Parathyroid adenoma (tissue), 2 donors: ENCODE measurements around the gene TNS3.

Experiments
- H2AFZ ChIP-seq: fragments of 300-600 bp; sonication (generic); one replicate; pipeline ENCODE4 v1.7.0; 2017; ENCODE audit warnings: antibody characterized with exemption, mild to moderate bottlenecking
- H3K27ac ChIP-seq: fragments of 300-600 bp; sonication (generic); one replicate; pipeline ENCODE4 v1.7.0; 2017
- H3K27me3 ChIP-seq: fragments of 300-600 bp; sonication (generic); one replicate; pipeline ENCODE4 v1.7.0; 2017; ENCODE audit warnings: low read length; ENCODE audit not compliant: control insufficient read depth, insufficient read depth
- H3K36me3 ChIP-seq: fragments of 300-600 bp; sonication (generic); one replicate; pipeline ENCODE4 v1.7.0; 2017; ENCODE audit warnings: low read length; ENCODE audit not compliant: control insufficient read depth, insufficient read depth
- H3K4me1 ChIP-seq: fragments of 300-600 bp; sonication (generic); one replicate; pipeline ENCODE4 v1.7.0; 2017; ENCODE audit warnings: control low read depth
- H3K4me2 ChIP-seq: fragments of 300-600 bp; sonication (generic); one replicate; pipeline ENCODE4 v1.7.0; 2017; ENCODE audit warnings: low read length
- H3K4me3 ChIP-seq: fragments of 300-600 bp; sonication (generic); one replicate; pipeline ENCODE4 v1.7.0; 2017; ENCODE audit warnings: low read depth, low read length
- H3K79me2 ChIP-seq: fragments of 300-600 bp; sonication (generic); one replicate; pipeline ENCODE4 v1.7.0; 2017; ENCODE audit warnings: control low read depth
- H3K9ac ChIP-seq: fragments of 300-600 bp; sonication (generic); one replicate; pipeline ENCODE4 v1.7.0; 2017; ENCODE audit warnings: mild to moderate bottlenecking
- H3K9me3 ChIP-seq: fragments of 300-600 bp; sonication (generic); one replicate; pipeline ENCODE4 v1.7.0; 2017; ENCODE audit warnings: low read length; ENCODE audit not compliant: control insufficient read depth
- TF ChIP-seq, protein P1 (sequence below): fragments of 300-600 bp; sonication (generic); IDR thresholded peaks from one replicate; pipeline ENCODE4 v1.7.0; 2017; ENCODE audit warnings: antibody characterized with exemption, mild to moderate bottlenecking
- donor health status: primary hyperparathyroidism.

Gene TNS3

DNA sequence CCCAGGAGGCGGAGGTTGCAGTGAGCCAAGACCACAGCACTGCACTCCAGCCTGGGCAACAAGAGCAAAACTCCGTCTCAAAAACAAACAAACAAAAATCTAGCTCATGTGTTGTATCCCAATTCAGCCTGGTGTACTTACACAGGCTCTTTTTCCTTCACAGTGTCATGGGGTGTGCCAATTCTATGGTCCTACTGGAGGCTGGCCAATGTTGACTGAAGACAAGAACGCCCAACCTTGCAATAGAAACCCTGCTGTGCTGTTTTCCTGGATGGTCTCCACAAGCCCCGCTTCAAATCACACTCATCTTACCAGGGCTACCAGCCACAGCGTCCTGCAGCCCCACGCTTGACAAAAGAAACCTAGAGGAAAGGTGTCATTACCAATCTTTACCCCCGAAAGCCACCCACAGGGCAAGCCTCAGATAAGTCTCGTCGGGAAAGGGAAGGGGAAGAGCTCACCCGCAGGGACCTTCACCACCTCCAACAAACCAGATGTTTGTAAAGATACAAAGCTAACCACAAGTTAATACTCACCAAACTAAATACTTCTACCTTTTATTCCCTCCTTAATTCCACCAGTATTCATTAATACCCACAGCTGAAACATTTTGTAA is 64.8 kb downstream of the TNS3 start:
- Histone ChIP-seq H3K9me3 (no peaks in the 10 kb centered on the region), H3K79me2 (peaks cover 18% of the 10 kb centered on the region), H3K9ac (no peak overlapping the region), H3K27me3 (no peaks in the 10 kb centered on the region), H3K4me3 (no peak overlapping the region), H3K4me1 (peaks cover 4% of the 10 kb centered on the region), H3K36me3 (no peaks in the 10 kb centered on the region), H3K27ac (no peak overlapping the region), H2AFZ (no peak overlapping the region), H3K4me2 (no peak overlapping the region)
- TF ChIP-seq, protein P1, sequence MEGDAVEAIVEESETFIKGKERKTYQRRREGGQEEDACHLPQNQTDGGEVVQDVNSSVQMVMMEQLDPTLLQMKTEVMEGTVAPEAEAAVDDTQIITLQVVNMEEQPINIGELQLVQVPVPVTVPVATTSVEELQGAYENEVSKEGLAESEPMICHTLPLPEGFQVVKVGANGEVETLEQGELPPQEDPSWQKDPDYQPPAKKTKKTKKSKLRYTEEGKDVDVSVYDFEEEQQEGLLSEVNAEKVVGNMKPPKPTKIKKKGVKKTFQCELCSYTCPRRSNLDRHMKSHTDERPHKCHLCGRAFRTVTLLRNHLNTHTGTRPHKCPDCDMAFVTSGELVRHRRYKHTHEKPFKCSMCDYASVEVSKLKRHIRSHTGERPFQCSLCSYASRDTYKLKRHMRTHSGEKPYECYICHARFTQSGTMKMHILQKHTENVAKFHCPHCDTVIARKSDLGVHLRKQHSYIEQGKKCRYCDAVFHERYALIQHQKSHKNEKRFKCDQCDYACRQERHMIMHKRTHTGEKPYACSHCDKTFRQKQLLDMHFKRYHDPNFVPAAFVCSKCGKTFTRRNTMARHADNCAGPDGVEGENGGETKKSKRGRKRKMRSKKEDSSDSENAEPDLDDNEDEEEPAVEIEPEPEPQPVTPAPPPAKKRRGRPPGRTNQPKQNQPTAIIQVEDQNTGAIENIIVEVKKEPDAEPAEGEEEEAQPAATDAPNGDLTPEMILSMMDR: no peak

DNA sequence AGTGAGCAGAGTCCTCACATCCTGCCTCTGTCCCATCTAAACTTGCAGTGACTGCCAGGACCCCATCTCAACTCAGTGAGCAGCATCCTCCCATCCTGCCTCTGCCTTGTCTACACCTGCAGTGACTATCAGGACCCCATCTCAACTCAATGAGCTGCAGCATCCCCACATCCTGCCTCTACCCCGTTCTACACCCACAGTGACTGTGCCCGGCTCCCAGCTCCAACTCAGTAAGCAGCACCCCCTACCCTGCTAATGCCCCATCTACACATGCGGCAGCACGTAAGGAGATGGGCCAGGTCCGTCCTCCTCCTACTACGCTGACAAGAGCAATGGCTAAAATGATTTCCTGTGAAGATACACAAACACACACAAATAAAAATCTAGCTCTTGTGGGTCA is 65.5 kb downstream of the TNS3 start:
- H3K4me2 ChIP-seq: no peak overlapping the region
- no peak overlapping the region for H2AFZ ChIP-seq
- no peak overlapping the region for H3K27ac ChIP-seq
- H3K4me1 ChIP-seq: peaks cover 11% of the 10 kb centered on the region
- no peak overlapping the region for H3K9ac ChIP-seq
- TF ChIP-seq, protein P1: no peak
- no peak overlapping the region for H3K4me3 ChIP-seq
- H3K27me3 ChIP-seq: no peaks in the 10 kb centered on the region
- no peaks in the 10 kb centered on the region for H3K9me3 ChIP-seq
- H3K36me3 ChIP-seq: no peaks in the 10 kb centered on the region
- peaks cover 15% of the 10 kb centered on the region for H3K79me2 ChIP-seq

DNA sequence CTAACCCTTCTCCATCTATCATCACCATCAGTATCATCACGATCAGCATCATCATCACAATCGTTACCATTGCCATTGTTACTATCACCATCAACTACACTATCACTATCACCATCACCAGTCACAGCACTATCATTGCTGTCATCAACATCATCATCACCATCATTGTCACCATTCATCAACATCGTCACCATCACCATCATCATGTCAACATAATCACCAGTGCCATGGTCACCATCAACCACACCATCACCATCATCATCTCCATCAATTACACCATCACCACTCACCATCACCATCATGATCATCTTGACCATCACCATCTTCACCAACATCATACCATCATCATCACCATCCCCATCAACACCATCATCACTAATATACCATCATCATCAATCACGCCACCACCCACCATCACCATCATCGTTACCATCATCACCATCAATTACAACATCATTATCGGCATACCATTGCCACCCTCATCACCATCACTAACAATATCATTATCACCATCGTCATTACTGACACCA is 66.5 kb downstream of the TNS3 start:
- no peak overlapping the region for H2AFZ ChIP-seq
- H3K79me2 ChIP-seq: peaks cover 13% of the 10 kb centered on the region
- H3K9me3 ChIP-seq: no peaks in the 10 kb centered on the region
- TF ChIP-seq, protein P1: no peak
- H3K4me3 ChIP-seq: no peak overlapping the region
- H3K4me1 ChIP-seq: peaks cover 11% of the 10 kb centered on the region
- H3K27me3 ChIP-seq: no peaks in the 10 kb centered on the region
- no peak overlapping the region for H3K4me2 ChIP-seq
- H3K27ac ChIP-seq: no peak overlapping the region
- H3K9ac ChIP-seq: no peak overlapping the region
- H3K36me3 ChIP-seq: no peaks in the 10 kb centered on the region

DNA sequence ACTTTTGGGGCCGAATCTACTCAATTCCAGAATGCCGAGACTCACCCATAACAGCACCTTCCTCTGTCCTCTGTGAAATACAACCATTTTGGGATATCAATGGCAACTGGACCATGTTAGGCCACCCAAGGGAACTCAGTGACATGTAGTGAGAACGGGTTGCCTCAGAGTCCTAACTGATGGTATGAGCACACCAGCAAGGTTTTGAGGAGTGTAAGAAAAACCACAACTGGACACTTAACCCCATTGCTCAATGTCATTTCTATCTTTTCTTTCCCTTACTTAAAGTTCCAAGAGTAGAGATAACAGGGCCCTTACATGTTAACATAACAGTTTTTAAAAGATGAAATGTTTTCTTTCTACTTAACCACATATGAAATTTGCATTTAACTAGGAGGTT is 67.1 kb downstream of the TNS3 start:
- H3K9me3 ChIP-seq: no peaks in the 10 kb centered on the region
- peaks cover 13% of the 10 kb centered on the region for H3K79me2 ChIP-seq
- H3K27me3 ChIP-seq: no peaks in the 10 kb centered on the region
- no peak overlapping the region for H3K9ac ChIP-seq
- no peak overlapping the region for H3K4me3 ChIP-seq
- peaks cover 11% of the 10 kb centered on the region for H3K4me1 ChIP-seq
- H3K36me3 ChIP-seq: no peaks in the 10 kb centered on the region
- TF ChIP-seq, protein P1: no peak
- H3K27ac ChIP-seq: no peak overlapping the region
- H3K4me2 ChIP-seq: no peak overlapping the region
- H2AFZ ChIP-seq: no peak overlapping the region

DNA sequence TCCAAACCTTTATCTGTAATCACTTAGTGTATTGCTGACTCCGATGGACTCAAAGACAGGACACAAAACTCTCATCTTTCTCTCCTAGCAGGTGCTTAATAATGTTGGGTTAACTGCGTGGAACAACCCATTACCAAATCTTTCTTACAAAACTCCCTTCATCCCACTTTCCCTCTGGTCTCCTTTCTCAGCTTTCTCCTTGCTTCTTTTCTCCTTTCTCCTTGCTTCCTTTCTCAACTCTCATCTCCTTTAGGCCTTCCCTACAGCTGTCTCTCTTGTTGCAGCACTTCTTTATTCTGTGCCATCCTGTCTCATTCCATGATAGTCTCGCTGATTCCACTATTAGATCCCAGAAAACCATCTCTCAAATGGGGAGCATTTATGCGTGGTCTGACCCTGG is 67.5 kb downstream of the TNS3 start:
- no peaks in the 10 kb centered on the region for H3K36me3 ChIP-seq
- peaks cover 11% of the 10 kb centered on the region for H3K4me1 ChIP-seq
- TF ChIP-seq, protein P1: no peak
- H2AFZ ChIP-seq: peak overlapping the region; percentile 59
- peak overlapping the region; percentile 25 for H3K4me2 ChIP-seq
- no peaks in the 10 kb centered on the region for H3K9me3 ChIP-seq
- no peak overlapping the region for H3K9ac ChIP-seq
- no peak overlapping the region for H3K4me3 ChIP-seq
- no peak overlapping the region for H3K27ac ChIP-seq
- H3K27me3 ChIP-seq: no peaks in the 10 kb centered on the region
- H3K79me2 ChIP-seq: peaks cover 13% of the 10 kb centered on the region
